GM18511 (cell line): ENCODE data around the gene AUTS2.
"Not testable (repeated sequence)": the region's sequence is repeated elsewhere in the genome, so short reads cannot be mapped to it uniquely, and the experiment has no call there.

Experiments
- ATAC-seq: cut with Tn5 transposase; IDR thresholded peaks from one replicate; pipeline ENCODE4 v1.9.1; 2021; ENCODE audit warnings: mild to moderate bottlenecking, moderate library complexity; ENCODE audit not compliant: unreplicated experiment

The AUTS2 gene

DNA sequence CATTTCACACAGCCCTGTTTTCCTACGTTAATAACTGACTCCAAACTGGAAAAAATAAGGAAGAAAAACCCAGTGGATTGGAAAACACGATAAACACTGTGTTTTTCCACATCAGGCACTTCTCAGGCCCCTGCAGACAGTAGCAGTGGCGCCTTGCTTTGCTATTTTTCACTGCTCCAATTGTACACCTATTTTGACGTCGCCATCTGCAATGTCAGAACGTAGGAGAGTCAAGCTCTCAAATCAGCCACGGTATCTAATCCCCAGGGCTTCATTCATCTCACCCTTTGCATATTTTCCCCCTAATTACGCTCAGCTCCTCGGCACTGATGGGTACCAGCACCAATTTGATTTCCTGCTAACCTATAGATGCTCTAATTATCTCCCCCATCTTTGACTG is 1195.5 kb downstream of the AUTS2 start:
- no peak for ATAC-seq

- ATAC-seq = no peak
These were observed 1196.7 kb downstream of the AUTS2 start for GRCh38 chr7:70794962-70795361.

DNA sequence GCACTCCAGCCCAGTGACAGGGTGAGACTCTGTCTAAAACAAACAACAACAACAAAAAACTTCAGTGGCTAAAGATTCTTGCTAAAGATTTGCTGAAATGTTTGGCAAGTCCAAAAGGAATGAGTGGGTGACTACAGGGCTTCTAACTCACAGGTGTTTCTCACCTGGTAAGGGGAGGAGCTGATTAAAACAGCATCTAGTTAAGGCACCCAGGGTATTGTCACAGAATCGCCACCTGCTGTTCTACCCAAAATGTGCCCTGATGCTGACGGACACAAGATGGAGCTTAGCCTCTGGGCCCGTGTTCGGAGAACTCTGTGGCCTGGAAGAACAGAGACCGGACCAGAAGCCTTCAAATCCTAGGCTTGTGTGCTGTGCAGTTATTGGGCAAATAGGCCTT is 1197.7 kb downstream of the AUTS2 start:
- no peak for ATAC-seq

DNA sequence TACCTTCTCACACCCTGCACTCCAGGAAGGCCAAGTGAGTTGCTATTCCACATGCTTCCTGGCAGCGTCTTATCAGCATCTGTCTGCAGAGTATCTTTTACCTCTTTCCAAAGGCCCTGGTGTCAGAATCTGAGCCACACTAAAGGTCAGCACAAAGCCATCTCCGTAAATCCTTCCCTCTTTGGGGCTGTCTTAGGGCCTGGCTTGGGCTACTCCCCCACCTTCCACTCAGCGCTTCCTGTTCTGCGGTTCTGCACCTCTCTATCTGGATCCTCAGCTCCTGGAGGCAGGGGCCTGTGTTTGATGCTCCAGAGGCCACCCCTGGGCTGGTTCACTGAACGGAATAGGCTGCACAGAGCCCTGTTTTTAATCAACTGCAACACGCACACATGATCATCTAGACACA is 1198.8 kb downstream of the AUTS2 start:
- peak; percentile 53 for ATAC-seq

DNA sequence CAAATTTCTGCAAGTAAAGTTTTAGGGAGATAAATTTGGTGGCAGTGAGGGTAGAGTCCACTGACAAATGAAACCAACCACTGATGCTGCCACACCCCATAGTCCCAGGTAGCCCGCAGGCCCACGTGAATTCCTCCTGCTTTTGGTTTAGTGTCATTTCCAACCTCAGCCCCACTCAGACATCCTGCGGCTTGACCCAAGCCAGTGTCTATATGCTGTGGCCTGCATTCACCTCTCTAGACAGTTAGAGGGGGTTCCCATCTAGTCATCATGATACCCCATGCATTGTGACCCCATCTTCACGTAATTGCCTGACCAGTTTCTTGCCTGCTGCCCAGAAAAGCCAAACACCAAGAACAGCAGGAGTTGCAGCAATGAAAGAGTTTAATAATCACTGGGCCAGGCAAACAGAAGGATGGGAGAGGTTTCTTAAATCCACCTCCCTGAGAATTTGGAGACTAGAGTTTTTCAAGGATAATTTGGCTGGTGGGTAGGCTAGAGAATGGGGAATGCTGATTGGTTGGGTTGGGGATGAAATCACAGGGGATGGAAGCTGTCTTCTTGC is 1201.6 kb downstream of the AUTS2 start:
- no peak for ATAC-seq

GRCh38 chr7:70805360-70805759 is 1207.1 kb downstream of the AUTS2 start:
- peak; percentile 90 for ATAC-seq

- no peak for ATAC-seq
These were observed 1209.4 kb downstream of the AUTS2 start for GRCh38 chr7:70807650-70808049.

- ATAC-seq = no peak
These were observed 1210.6 kb downstream of the AUTS2 start for GRCh38 chr7:70808876-70809275.

DNA sequence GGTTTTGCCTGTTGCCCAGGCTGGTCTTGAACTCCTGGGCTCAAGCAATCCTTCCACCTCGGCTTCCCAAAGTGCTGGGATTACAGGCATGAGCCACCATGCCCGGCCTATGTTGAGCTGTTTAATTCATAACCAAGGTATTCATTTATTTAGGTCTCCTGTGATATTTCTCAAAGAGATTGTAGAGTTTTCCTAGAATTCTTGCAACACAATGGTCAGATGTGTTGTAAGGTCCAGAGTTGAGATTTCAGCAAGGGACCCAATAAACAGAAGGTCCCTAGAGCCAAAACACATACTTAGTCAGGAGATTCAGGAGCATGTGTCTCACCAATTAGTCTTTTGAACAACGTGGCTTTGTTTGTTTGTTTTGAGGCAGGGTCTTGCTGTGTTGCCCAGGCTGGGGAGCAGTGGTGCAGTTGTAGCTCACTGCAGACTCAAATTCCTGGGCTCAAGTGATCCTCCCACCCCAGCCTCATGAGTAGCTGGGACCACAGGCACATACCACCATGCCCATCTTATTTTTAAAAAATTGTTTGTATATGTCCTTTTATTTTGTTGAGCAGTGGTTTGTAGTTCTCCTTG is 1212.4 kb downstream of the AUTS2 start:
- no peak for ATAC-seq

GRCh38 chr7:70812511-70812910 is 1214.2 kb downstream of the AUTS2 start:
- ATAC-seq = no peak

DNA sequence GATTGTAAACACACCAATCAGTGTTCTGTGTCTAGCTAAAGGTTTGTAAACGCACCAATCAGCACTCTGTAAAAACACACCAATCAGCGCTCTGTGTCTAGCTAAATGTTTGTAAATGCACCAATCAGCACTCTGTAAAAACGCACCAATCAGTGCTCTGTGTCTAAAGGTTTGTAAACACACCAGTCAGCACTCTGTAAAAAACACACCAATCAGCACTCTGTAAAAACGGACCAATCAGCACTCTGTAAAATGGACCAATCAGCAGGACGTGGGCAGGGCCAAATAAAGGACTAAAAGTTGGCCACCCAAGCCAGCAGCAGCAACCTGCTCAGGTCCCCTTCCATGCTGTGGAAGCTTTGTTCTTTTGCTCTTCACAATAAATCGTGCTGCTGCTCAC is 1224.2 kb downstream of the AUTS2 start:
- not testable (repeated sequence) for ATAC-seq

- peak; percentile 59 for ATAC-seq
These were observed 1231.2 kb downstream of the AUTS2 start for GRCh38 chr7:70829221-70830059.

DNA sequence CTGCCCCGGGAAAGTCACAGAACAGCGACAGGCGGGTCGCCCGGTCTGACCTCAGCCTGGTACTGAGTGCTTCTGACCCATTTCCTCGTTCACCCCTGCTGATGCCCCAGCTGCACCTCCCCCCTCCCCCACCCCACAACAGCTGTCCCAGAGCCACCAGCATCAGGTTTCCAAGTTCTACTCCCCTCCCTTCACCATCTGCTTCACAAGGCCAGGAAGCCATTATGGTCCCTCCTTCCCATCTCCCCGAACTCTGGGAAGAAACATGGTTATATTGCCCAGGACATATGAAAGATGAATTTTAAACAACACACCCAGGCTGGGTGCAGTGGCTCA is 1231.8 kb downstream of the AUTS2 start:
- ATAC-seq = peak; percentile 10

- ATAC-seq = no peak
These were observed 1232.2 kb downstream of the AUTS2 start for GRCh38 chr7:70830426-70830825.

- ATAC-seq = no peak
These were observed 1235.5 kb downstream of the AUTS2 start for GRCh38 chr7:70833726-70834125.

DNA sequence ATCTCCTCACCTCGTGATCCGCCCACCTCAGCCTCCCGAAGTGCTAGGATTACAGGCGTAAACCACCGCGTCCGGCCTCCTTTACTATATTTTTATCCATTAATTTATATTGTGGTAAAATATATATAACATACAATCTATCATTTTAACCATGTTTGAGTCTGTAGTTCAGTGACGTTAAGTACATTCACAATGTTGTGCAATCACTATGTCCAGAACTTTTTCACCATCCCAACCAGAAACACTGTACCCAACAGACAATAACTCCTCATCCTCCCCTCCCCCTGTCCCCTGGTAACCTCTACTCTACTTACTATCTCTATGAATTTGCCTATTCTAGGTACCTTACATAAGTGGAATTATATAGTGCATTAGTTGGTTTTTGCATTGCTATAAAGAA is 1236.1 kb downstream of the AUTS2 start:
- ATAC-seq = no peak

GRCh38 chr7:70835658-70836057 is 1237.4 kb downstream of the AUTS2 start:
- no peak for ATAC-seq

DNA sequence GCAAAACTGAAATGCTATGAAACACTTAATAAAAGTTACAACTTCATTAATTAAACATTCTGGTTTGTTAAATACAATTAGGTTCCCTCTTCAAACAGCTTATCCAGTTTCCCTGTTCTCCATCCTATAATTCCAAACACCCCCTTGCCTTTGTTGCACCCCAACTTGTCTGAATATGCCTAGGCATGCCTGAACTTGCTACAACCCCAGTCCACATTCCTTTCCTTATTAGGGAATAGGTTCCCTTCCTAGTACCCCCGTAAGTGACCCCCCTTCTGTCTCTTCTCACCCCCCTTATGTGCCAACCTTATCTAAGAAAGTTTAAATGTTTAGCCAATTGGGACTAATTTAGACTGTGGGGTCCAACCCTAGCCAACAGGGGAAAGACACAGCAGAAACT is 1238.0 kb downstream of the AUTS2 start:
- ATAC-seq = no peak

DNA sequence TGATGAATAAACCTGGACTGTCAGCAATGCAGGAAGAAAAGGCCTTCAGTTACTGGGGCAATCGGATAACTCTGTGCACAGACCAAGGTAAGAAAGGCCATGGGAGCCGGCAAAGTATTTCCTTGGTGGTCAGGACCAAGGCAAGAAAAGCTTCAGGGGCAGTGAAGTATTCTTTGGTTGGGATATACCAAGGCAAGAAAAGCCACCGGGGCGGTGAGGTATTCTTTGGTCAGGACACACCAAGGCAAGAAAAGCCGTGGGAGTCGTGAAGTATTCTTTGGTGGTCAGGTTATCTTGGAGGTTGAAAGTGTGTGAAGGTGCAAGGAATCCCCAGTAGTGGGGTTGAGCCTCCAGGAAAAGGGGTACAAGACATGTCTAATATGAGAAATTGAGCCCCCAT is 1238.7 kb downstream of the AUTS2 start:
- no peak for ATAC-seq

- ATAC-seq = no peak
These were observed 1239.3 kb downstream of the AUTS2 start for GRCh38 chr7:70837589-70837988.

- ATAC-seq = no peak
These were observed 1240.1 kb downstream of the AUTS2 start for GRCh38 chr7:70838292-70838907.
